ENCODE results near the gene VPS13C. TPM values are rescaled to one million over a fixed set of nuclear protein-coding genes. Genes with fewer than 3 reads are reported as not detected.

The VPS13C gene
- total RNA-seq, 1 experiment from 2014 or later: 18.6 TPM

- Histone ChIP-seq H3K27me3 (ENCODE audit: insufficient read depth, low read length) (no peaks in the 10 kb centered on the region), H3K9me3 (ENCODE audit: control insufficient read depth in 1 of 2, insufficient read depth in 1 of 2, low read depth in 1 of 2, low read length in 2 of 2) (no peaks in the 10 kb centered on the region), H2AFZ (ENCODE audit: low read depth, low read length, poor library complexity, severe bottlenecking) (no peak overlapping the region), H3K9me2 (ENCODE audit: insufficient read depth) (no peaks in the 10 kb centered on the region), H3K4me1 (ENCODE audit: control insufficient read depth in 1 of 2, insufficient read depth in 2 of 2, low read length in 2 of 2) (no peaks in the 10 kb centered on the region), H3K4me3 (replicated peaks in 1 of 2; ENCODE audit: low read depth in 1 of 2, low read length in 2 of 2) (no peak overlapping the region), H3K4me2 (ENCODE audit: low read length) (no peak overlapping the region), H3K9ac (ENCODE audit: low read length) (no peak overlapping the region), H3K27ac (ENCODE audit: low read depth, low read length) (no peak overlapping the region), H3K36me3 (ENCODE audit: control insufficient read depth in 1 of 2, insufficient read depth in 2 of 2, low read length in 2 of 2) (no peaks in the 10 kb centered on the region), H3K79me2 (ENCODE audit: insufficient read depth, low read length) (no peaks in the 10 kb centered on the region), H4K20me1 (ENCODE audit: insufficient read depth) (no peaks in the 10 kb centered on the region)
- DNase-seq (ENCODE audit: low read depth, low spot score): no peak
- ChIA-PET POLR2A (no interaction called here), CTCF (no interaction called here), RAD21 (ENCODE audit: low non-redundant PET in 1 of 2, low total read pairs in 2 of 2, uncharacterized antibody in 2 of 2, unreplicated experiment in 2 of 2) (no interaction called here)
- TF ChIP-seq SP1 (IDR thresholded peaks at IDR 0.05; ENCODE audit: low read depth) (no peak), JUND (IDR thresholded peaks at IDR 0.05) (no peak), EGR1 (IDR thresholded peaks at IDR 0.05; ENCODE audit: low read depth) (no peak), EZH2phosphoT487 (IDR thresholded peaks at IDR 0.05; ENCODE audit: borderline replicate concordance) (no peak), YY1 (IDR thresholded peaks at IDR 0.05; ENCODE audit: extremely low read depth, insufficient replicate concordance, low read depth, low read length) (no peak), TCF7L2 (IDR thresholded peaks at IDR 0.05; ENCODE audit: borderline replicate concordance, extremely low read depth, insufficient read depth, insufficient read length) (no peak), ZNF274 (IDR thresholded peaks at IDR 0.05; ENCODE audit: low read depth, low read length) (no peak), EZH2 (IDR thresholded peaks at IDR 0.05) (no peak), ZBTB33 (IDR thresholded peaks at IDR 0.05; ENCODE audit: extremely low read depth, insufficient replicate concordance, low read length) (no peak)
- no TSS peak for BruUV-seq (replicated peaks)
- intact Hi-C loops (cut with micrococcal nuclease): no loop called here
- no peak for ATAC-seq
These were observed 19.3 kb upstream of the VPS13C start for GRCh38 chr15:62079594-62079993.
